ENCODE measurements around the gene UTS2B.

DNA sequence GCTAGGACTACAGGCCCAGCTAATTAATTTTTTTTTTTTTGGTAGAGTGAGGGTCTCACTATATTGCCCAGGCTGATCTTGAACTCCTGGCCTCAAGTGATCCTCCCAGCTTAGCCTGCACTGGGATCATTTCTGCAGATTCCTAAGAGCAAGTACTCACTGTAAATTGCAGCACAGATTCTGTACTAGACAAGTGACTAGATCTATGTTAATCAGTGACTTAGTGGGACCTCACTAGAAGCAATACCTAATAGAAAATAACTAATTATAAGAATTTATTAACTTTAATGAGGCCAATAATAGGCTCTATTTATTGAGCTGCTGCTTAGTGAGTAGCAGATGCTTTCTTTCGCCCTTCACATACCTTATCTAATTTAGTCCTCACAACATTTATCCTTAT is 10.6 kb upstream of the UTS2B start:
- TF ChIP-seq CTCF (IDR thresholded peaks at IDR 0.05) (no peak), POLR2A (IDR thresholded peaks at IDR 0.05) (no peak)
